ENCODE measurements around the gene CCL11.

- no peak for TF ChIP-seq REST (IDR thresholded peaks at IDR 0.05)
- no peak for TF ChIP-seq CTCF (IDR thresholded peaks at IDR 0.05; ENCODE audit: low read depth, low read length, missing input control)
- no peak for TF ChIP-seq ZBTB33 (IDR thresholded peaks at IDR 0.05)
- TF ChIP-seq NR2F2 (IDR thresholded peaks at IDR 0.05) = no peak
- no peak for TF ChIP-seq RAD21 (IDR thresholded peaks at IDR 0.05)
- TF ChIP-seq YY1 (IDR thresholded peaks at IDR 0.05) = no peak
- TF ChIP-seq SP1 (IDR thresholded peaks at IDR 0.05) = no peak
- TF ChIP-seq TAF1 (conservative IDR thresholded peaks at IDR 0.05) = no peak
These were observed 19.8 kb upstream of the CCL11 start for GRCh38 chr17:34265711-34266110.

Measured in liver (tissue), 3 donors.